Suppressor macrophage treated with lipopolysaccharide for 4 hours (primary cell): ENCODE measurements around the gene HLA-DMA.

ENCODE experiments used
- DNase-seq: peaks from one replicate; pipeline ENCODE4 v3.0.0-alpha.2; 2020

Gene HLA-DMA

GRCh38 chr6:32922083-32922482 lies 30.8 kb downstream of the HLA-DMA start:
- no peak for DNase-seq

GRCh38 chr6:32920715-32921114 lies 32.2 kb downstream of the HLA-DMA start:
- no peak for DNase-seq

- DNase-seq: no peak
Observed at GRCh38 chr6:32912951-32913350, 39.9 kb downstream of the HLA-DMA start.

- no peak for DNase-seq
Observed at GRCh38 chr6:32908897-32909296, 44.0 kb downstream of the HLA-DMA start.

- no peak for DNase-seq
Observed at GRCh38 chr6:32906539-32906938, 46.4 kb downstream of the HLA-DMA start.

- DNase-seq: no peak
Observed at GRCh38 chr6:32905078-32905477, 47.8 kb downstream of the HLA-DMA start.

- DNase-seq: no peak
Observed at GRCh38 chr6:32903952-32904351, 48.9 kb downstream of the HLA-DMA start.
